Thyroid gland (tissue), 4 donors: Measurements from ENCODE around the gene C12orf43. TPM values are rescaled to one million over a fixed set of nuclear protein-coding genes. Genes with fewer than 3 reads are reported as not detected.

Experiments used
- DNase-seq, 2 donors: peaks; one replicate each; pipeline ENCODE4 v3.0.0-alpha.2; 2019
- H3K27ac ChIP-seq, 3 donors: fragments of 200-600 bp; sonication (generic); 1 replicate in 2 of 3; 2 replicates in 1 of 3; pipeline ENCODE4 v1.5.1; 2016 to 2019; ENCODE audit warnings: mild to moderate bottlenecking in 1 of 3, moderate library complexity in 1 of 3
- H3K27me3 ChIP-seq: fragments of 200-600 bp; sonication (generic); one replicate; pipeline ENCODE4 v1.5.1; 2019
- H3K36me3 ChIP-seq, 2 donors: fragments of 200-600 bp; sonication (generic); one replicate each; pipeline ENCODE4 v1.5.1; 2016 to 2019
- H3K4me1 ChIP-seq, 2 donors: fragments of 200-600 bp; sonication (generic); one replicate each; pipeline ENCODE4 v1.5.1; 2017 to 2019
- H3K4me3 ChIP-seq, 3 donors: fragments of 200-600 bp; sonication (generic); replicated peaks in 1 of 3; 1 replicate in 2 of 3; 2 replicates in 1 of 3; pipeline ENCODE4 v1.5.1; 2016; ENCODE audit warnings: mild to moderate bottlenecking in 1 of 3
- H3K9me3 ChIP-seq: fragments of 200-600 bp; sonication (generic); one replicate; pipeline ENCODE4 v1.5.1; 2017
- POLR2A ChIP-seq, 2 donors: fragments of 450-650 bp; IDR thresholded peaks; one replicate each; pipeline ENCODE4 v1.6.1; 2017; ENCODE audit warnings: antibody characterized with exemption in 2 of 2, mild to moderate bottlenecking in 2 of 2, moderate library complexity in 1 of 2
- WGBS, 2 donors: methylation state at CpG; one replicate each; pipeline ENCODE4 v1.1.5; 2017; 5-methylcytosine and 5-hydroxymethylcytosine counted together
- intact Hi-C: fragments of 100-400 bp; cut with DNase I; formaldehyde crosslinking; loops from one replicate; pipeline ENCODE4 v1.15.1; 2023
- total RNA-seq, 4 donors: library from RNA; depleted of rRNA; stranded (reverse); fragments of >200 nt; gene quantifications; one replicate each; pipeline ENCODE4 v1.2.3, GENCODE V29; 2016
- TF ChIP-seq, protein P1 (sequence below), 6 experiments: fragments of 200-600 bp in 3 of 6; fragments of 450-650 bp in 3 of 6; sonication (generic) in 3 of 6; IDR thresholded peaks; one replicate each; pipeline ENCODE4 v1.5.1; 2016 to 2019; ENCODE audit warnings: antibody characterized with exemption in 6 of 6, mild to moderate bottlenecking in 2 of 6, inconsistent platforms in 1 of 6, moderate library complexity in 1 of 6

Gene C12orf43
- total RNA-seq, 4 donors from 2014 or later, result 11.3 to 15.8 (median 13.0) TPM

DNA sequence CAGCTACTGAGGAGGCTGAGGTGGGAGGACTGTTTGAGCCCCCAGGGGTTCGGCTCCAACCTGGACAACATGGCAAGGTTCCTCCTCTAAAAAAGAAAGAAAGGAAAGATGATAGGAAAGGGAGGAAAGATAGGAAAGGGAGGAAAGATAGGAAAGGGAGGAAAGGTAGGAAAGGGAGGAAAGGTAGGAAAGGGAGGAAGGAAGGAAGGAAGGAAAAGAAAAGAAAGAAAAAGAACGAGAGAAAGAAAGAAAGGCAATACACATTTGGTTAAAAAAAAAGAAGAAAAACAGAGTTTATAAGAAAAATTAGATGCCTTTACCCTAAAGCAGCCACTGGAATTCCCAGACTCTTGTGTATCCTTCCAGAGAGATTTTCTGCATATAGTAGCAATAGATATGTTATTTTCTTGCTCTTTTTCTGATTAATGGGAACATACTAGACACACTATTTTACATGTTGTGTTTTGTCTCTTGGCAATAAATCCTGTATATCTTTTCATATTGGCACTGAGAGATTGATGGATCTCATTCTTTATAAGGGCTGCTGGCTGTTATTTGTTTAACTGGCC lies 25.7 kb downstream of the C12orf43 start:
- H3K36me3 ChIP-seq, result no peaks in the 10 kb centered on the region
- no peak for DNase-seq
- H3K9me3 ChIP-seq, result no peaks in the 10 kb centered on the region
- WGBS, 2 donors, result 74 to 82% methylated on average over 2 of the region's 2 CpGs
- intact Hi-C loops, result no loop called here
- no peaks in the 10 kb centered on the region for H3K27me3 ChIP-seq
- H3K27ac ChIP-seq, result no peak overlapping the region
- no peak overlapping the region for H3K4me3 ChIP-seq
- no peak for TF ChIP-seq POLR2A (IDR thresholded peaks at IDR 0.05)
- TF ChIP-seq, protein P1, sequence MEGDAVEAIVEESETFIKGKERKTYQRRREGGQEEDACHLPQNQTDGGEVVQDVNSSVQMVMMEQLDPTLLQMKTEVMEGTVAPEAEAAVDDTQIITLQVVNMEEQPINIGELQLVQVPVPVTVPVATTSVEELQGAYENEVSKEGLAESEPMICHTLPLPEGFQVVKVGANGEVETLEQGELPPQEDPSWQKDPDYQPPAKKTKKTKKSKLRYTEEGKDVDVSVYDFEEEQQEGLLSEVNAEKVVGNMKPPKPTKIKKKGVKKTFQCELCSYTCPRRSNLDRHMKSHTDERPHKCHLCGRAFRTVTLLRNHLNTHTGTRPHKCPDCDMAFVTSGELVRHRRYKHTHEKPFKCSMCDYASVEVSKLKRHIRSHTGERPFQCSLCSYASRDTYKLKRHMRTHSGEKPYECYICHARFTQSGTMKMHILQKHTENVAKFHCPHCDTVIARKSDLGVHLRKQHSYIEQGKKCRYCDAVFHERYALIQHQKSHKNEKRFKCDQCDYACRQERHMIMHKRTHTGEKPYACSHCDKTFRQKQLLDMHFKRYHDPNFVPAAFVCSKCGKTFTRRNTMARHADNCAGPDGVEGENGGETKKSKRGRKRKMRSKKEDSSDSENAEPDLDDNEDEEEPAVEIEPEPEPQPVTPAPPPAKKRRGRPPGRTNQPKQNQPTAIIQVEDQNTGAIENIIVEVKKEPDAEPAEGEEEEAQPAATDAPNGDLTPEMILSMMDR (IDR thresholded peaks at IDR 0.05), result no peak
- no peaks in the 10 kb centered on the region for H3K4me1 ChIP-seq

DNA sequence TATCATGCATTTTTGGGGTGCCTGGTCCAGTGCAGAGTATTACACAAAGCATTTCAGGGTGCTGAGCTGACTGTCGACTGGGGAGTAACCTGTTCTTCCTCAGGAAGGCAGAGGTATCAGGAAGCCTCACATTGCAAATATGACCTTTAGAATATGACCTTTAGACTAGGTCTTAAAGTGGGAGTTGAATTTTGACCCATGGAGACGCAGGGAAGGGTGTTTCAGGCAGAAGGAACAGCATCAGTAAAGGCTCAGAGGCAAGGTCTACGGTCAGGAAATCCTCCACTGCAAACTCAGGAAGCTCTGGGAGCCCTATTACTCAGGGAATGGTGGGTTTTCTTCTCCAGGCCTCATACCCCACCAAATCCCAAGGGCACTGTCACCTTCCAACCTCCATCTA lies 26.6 kb downstream of the C12orf43 start:
- no peaks in the 10 kb centered on the region for H3K36me3 ChIP-seq
- no peaks in the 10 kb centered on the region for H3K9me3 ChIP-seq
- H3K4me1 ChIP-seq, result no peaks in the 10 kb centered on the region
- no peak overlapping the region for H3K4me3 ChIP-seq
- 85 to 86% methylated on average over 3 of the region's 3 CpGs for WGBS, 2 donors
- H3K27ac ChIP-seq, result no peak overlapping the region
- no peak for DNase-seq
- intact Hi-C loops, result no loop called here
- no peak for TF ChIP-seq POLR2A (IDR thresholded peaks at IDR 0.05)
- TF ChIP-seq, protein P1 (IDR thresholded peaks at IDR 0.05), result no peak
- H3K27me3 ChIP-seq, result no peaks in the 10 kb centered on the region

DNA sequence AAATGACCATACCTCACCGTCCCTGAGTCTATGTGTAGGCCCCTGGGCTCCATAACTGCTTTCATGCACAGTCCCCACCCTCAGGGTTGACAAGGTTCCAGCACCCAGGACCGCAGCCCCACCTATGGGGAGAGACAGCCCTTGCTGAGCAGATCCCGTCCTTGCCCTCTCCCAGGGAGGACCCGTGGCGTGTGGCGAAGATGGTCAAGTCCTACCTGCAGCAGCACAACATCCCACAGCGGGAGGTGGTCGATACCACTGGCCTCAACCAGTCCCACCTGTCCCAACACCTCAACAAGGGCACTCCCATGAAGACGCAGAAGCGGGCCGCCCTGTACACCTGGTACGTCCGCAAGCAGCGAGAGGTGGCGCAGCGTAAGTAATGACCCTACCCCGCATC lies 27.6 kb downstream of the C12orf43 start:
- no peak overlapping the region for H3K4me3 ChIP-seq
- intact Hi-C loops, result no loop called here
- 81 to 92% methylated on average over 11 to 16 of the region's 17 CpGs for WGBS, 2 donors
- no peaks in the 10 kb centered on the region for H3K4me1 ChIP-seq
- DNase-seq, result no peak
- H3K27me3 ChIP-seq, result no peaks in the 10 kb centered on the region
- H3K9me3 ChIP-seq, result no peaks in the 10 kb centered on the region
- no peaks in the 10 kb centered on the region for H3K36me3 ChIP-seq
- TF ChIP-seq, protein P1 (IDR thresholded peaks at IDR 0.05), result no peak
- no peak for TF ChIP-seq POLR2A (IDR thresholded peaks at IDR 0.05)
- H3K27ac ChIP-seq, result no peak overlapping the region

DNA sequence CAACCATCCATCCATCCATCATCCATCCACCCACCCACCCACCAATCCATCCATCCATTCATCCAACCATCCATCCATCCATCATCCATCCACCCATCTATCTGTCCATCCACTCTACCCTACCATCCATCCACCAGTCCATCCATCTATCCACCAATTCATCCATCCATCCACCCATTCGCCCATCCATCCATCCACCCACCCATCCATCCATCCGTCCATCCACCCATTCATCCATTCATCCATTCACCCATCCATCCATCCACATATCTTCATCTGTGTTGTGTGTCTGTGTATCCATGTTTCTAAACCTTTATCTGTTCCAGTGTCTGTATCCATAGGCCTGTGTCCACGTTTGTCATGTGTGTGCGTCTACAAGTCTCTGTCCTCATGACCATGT lies 28.1 kb downstream of the C12orf43 start:
- H3K36me3 ChIP-seq, result no peaks in the 10 kb centered on the region
- H3K4me1 ChIP-seq, result no peaks in the 10 kb centered on the region
- intact Hi-C loops, result no loop called here
- H3K27ac ChIP-seq, result no peak overlapping the region
- TF ChIP-seq POLR2A (IDR thresholded peaks at IDR 0.05), result no peak
- TF ChIP-seq, protein P1 (IDR thresholded peaks at IDR 0.05), result no peak
- no peaks in the 10 kb centered on the region for H3K27me3 ChIP-seq
- no peaks in the 10 kb centered on the region for H3K9me3 ChIP-seq
- H3K4me3 ChIP-seq, result no peak overlapping the region
- no peak for DNase-seq
- 89% methylated on average over 4 of the region's 4 CpGs for WGBS, 2 donors

DNA sequence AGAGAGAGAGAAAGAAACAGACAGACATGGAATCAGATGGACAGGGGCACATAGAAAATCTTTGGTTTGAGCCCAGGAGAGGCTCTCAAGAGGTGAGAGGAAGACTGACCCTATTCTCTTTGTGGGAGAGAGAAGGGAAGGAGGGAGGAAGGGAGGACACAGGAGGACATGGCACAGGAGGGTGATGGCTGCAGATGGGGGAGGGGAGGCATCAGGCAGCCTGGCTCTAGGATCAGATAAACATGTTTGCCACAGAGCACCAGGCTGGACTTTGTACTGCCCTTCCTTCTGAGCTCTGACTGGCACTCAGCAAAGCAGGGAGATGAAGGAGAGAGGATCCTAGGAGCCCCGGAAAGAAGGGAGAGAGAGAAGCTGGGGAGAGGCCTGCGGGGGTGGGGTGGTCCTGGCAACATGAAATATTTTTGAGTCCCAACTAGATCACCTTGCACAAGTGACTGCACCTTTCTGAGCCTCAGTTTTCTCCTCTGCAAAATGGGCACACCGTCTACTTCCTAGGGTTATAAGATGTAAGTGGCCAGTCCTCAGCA lies 31.9 kb downstream of the C12orf43 start:
- no peaks in the 10 kb centered on the region for H3K36me3 ChIP-seq
- H3K9me3 ChIP-seq, result no peaks in the 10 kb centered on the region
- no peak overlapping the region for H3K4me3 ChIP-seq
- WGBS, 2 donors, result 84 to 91% methylated on average over 3 of the region's 3 CpGs
- H3K4me1 ChIP-seq, result no peaks in the 10 kb centered on the region
- H3K27ac ChIP-seq, result no peak overlapping the region
- TF ChIP-seq POLR2A (IDR thresholded peaks at IDR 0.05), result no peak
- TF ChIP-seq, protein P1 (IDR thresholded peaks at IDR 0.05), result no peak
- intact Hi-C loops, result no loop called here
- no peaks in the 10 kb centered on the region for H3K27me3 ChIP-seq
- DNase-seq, result no peak
